HG03045 (cell line): ENCODE results near the gene CNGA1.

Source experiments
- ATAC-seq: cut with Tn5 transposase; IDR thresholded peaks from one replicate; pipeline ENCODE4 v1.9.1; 2021; ENCODE audit warnings: mild to moderate bottlenecking, moderate library complexity; ENCODE audit not compliant: unreplicated experiment

The CNGA1 gene

GRCh38 chr4:47913330-47913729, 103.2 kb downstream of the CNGA1 start:
- ATAC-seq, result no peak

- ATAC-seq, result no peak
Observed at GRCh38 chr4:47907089-47907646, 109.3 kb downstream of the CNGA1 start.

- ATAC-seq, result no peak
Observed at GRCh38 chr4:47899639-47900038, 116.8 kb downstream of the CNGA1 start.

- no peak for ATAC-seq
Observed at GRCh38 chr4:47891928-47892327, 124.6 kb downstream of the CNGA1 start.
